Measurements from ENCODE around the gene TMEM150C.

Gene TMEM150C

DNA sequence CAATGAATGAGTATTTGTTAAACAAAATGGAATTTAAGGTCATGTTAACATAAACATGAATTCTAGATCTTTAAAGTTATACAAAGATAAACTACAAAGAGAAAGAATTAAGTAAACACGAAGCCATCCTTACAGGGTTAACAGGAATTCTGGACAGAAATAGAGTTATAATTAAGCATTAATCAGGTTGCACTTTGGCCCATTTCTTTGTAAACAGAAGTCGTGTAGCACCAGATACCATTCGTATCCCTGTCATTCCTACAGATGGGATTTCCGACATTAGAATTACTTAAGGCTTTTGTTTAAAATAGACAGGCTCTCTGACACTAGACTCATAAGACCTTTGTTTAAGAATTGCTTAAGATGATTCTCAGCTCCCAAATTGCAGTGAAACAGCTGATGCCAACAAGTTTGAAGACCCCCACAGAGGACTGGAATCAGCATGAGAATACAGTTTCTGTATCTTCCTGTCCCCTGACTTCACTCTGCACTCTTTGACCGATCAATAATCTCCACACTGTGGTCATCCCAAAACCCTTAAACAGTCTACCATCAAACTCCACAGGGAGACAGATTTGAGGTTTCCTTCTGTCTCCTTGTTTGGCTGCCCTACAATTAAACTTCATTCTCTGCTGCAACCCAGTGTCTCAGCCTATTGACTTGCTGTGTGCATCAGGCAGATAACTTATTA is 22.3 kb upstream of the TMEM150C start:
- Mint-ChIP-seq H3K36me3 (ENCODE audit: low read depth) (no peaks in the 10 kb centered on the region), H3K4me3 (no peak overlapping the region), H3K9me3 (no peaks in the 10 kb centered on the region), H3K27ac (no peak overlapping the region), H3K27me3 (ENCODE audit: low read depth) (peaks cover 4% of the 10 kb centered on the region), H3K4me1 (peaks cover 19% of the 10 kb centered on the region)
- TF ChIP-seq, protein P1, sequence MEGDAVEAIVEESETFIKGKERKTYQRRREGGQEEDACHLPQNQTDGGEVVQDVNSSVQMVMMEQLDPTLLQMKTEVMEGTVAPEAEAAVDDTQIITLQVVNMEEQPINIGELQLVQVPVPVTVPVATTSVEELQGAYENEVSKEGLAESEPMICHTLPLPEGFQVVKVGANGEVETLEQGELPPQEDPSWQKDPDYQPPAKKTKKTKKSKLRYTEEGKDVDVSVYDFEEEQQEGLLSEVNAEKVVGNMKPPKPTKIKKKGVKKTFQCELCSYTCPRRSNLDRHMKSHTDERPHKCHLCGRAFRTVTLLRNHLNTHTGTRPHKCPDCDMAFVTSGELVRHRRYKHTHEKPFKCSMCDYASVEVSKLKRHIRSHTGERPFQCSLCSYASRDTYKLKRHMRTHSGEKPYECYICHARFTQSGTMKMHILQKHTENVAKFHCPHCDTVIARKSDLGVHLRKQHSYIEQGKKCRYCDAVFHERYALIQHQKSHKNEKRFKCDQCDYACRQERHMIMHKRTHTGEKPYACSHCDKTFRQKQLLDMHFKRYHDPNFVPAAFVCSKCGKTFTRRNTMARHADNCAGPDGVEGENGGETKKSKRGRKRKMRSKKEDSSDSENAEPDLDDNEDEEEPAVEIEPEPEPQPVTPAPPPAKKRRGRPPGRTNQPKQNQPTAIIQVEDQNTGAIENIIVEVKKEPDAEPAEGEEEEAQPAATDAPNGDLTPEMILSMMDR (IDR thresholded peaks at IDR 0.05; ENCODE audit: unreplicated experiment in 3 of 3) = no peak

DNA sequence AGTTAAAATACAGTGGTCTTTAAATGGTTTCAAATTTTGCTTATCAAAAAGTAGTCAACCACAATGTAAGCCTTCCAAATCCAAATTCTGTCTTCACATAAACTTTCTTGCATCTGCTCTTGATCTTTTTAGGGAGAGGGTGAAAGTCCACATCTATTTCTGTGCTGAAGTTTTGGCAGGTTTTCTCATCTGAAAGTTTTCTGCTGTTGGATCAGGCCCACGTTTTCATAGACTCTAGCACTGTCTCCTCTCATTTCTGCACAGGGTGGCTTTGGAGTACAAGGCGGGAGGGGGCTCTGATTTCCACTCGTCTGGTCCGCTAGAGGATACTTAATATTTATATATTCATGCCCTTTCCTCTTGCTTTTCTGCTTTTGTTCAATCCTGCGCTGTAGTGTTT is 18.1 kb upstream of the TMEM150C start:
- no peak overlapping the region for H3K27ac Mint-ChIP-seq
- no peaks in the 10 kb centered on the region for H3K36me3 Mint-ChIP-seq (ENCODE audit: low read depth)
- H3K9me3 Mint-ChIP-seq = no peaks in the 10 kb centered on the region
- peaks cover 4% of the 10 kb centered on the region for H3K27me3 Mint-ChIP-seq (ENCODE audit: low read depth)
- TF ChIP-seq, protein P1 (IDR thresholded peaks at IDR 0.05; ENCODE audit: unreplicated experiment in 3 of 3) = no peak
- no peak overlapping the region for H3K4me3 Mint-ChIP-seq
- H3K4me1 Mint-ChIP-seq = peaks cover 7% of the 10 kb centered on the region

DNA sequence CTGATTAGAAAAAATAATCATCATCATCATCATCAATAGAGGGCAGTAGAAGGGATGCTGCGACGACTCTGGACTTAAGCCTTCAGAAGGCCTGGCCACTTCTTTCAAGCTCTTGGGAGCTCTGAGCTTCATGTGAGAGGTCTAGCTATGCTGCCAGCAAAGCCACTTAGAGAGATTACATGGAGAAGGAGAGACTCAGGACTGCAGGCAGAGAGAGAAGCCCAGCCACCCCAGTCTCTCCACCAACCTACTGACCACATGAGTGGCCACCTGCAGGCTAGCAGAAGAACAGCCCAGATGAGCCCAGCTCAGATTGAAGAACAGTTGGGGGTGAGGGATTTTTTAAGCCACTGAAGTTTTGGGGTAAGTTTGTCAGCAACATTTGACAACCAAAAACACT is 17.1 kb upstream of the TMEM150C start:
- peaks cover 4% of the 10 kb centered on the region for H3K27me3 Mint-ChIP-seq (ENCODE audit: low read depth)
- no peaks in the 10 kb centered on the region for H3K36me3 Mint-ChIP-seq (ENCODE audit: low read depth)
- no peak overlapping the region for H3K4me3 Mint-ChIP-seq
- no peaks in the 10 kb centered on the region for H3K9me3 Mint-ChIP-seq
- H3K4me1 Mint-ChIP-seq = peaks cover 4% of the 10 kb centered on the region
- H3K27ac Mint-ChIP-seq = no peak overlapping the region
- TF ChIP-seq, protein P1 (IDR thresholded peaks at IDR 0.05; ENCODE audit: unreplicated experiment in 3 of 3) = no peak

DNA sequence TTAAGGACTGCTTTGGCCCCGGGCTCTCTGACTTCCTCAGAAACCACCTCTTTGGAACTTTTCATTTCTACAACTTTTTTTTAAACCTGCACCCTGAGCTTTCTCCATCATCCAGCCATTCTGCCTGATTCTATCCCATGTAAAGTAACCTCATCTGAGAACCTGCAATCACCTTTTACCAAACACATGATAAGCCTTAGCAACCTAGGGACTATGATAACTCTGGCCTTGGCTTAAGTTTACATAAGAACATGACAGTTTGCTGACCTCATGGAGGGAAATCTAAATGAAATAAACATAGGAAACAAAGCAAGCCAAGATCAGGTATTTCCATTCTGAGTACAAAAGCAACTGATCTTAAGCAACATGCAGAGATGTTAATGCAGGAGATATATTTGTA is 15.7 kb upstream of the TMEM150C start:
- H3K36me3 Mint-ChIP-seq (ENCODE audit: low read depth) = no peaks in the 10 kb centered on the region
- H3K27me3 Mint-ChIP-seq (ENCODE audit: low read depth) = no peaks in the 10 kb centered on the region
- H3K27ac Mint-ChIP-seq = no peak overlapping the region
- H3K9me3 Mint-ChIP-seq = no peaks in the 10 kb centered on the region
- TF ChIP-seq, protein P1 (IDR thresholded peaks at IDR 0.05; ENCODE audit: unreplicated experiment in 3 of 3) = no peak
- H3K4me1 Mint-ChIP-seq = peaks cover 4% of the 10 kb centered on the region
- H3K4me3 Mint-ChIP-seq = no peak overlapping the region

DNA sequence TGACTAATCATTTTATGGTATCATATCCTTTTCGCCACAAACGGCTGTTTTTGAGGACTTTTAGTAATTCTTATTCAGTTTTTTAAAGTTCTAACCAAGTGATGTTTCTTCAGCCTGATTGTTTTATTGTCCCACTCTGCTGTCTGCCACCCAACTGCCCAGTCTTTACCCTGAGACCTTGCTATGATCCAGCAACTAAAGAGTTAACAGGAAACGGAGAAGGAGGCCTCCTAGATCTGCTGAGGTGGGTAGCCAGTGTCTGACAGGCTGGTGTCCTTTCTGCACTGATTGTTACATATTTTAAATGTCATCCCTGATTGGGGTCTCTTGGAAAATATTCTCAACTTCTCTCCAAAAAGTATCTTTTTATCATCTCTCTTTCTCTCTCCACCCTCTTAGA is 7.9 kb upstream of the TMEM150C start:
- Mint-ChIP-seq H3K27me3 (ENCODE audit: low read depth) (peaks cover 10% of the 10 kb centered on the region), H3K9me3 (no peaks in the 10 kb centered on the region), H3K4me3 (no peak overlapping the region), H3K4me1 (no peaks in the 10 kb centered on the region), H3K27ac (no peak overlapping the region), H3K36me3 (ENCODE audit: low read depth) (no peaks in the 10 kb centered on the region)
- TF ChIP-seq, protein P1 (IDR thresholded peaks at IDR 0.05; ENCODE audit: unreplicated experiment in 3 of 3) = no peak

DNA sequence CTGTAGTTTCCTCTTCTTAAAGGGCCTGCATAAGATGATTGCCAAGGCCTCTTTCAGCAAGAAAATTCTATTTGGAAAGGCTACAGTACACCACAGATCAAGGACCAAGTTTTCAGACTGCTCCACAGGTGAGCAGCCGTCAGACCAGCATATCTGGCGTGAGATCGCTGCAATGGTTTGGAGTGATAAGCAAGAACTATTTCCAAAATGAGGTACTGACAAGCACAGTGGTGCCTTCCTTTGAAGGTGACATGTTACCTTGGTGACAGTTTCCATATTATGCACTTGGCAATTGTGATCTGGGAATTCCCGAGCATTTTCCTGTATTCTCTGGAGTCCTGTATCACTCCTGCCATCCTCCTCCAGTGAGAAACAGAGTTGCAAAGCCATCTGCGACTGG is 7.3 kb upstream of the TMEM150C start:
- H3K9me3 Mint-ChIP-seq = no peaks in the 10 kb centered on the region
- no peaks in the 10 kb centered on the region for H3K4me1 Mint-ChIP-seq
- no peak overlapping the region for H3K4me3 Mint-ChIP-seq
- no peak overlapping the region for H3K27ac Mint-ChIP-seq
- H3K36me3 Mint-ChIP-seq (ENCODE audit: low read depth) = no peaks in the 10 kb centered on the region
- peaks cover 10% of the 10 kb centered on the region for H3K27me3 Mint-ChIP-seq (ENCODE audit: low read depth)
- TF ChIP-seq, protein P1 (IDR thresholded peaks at IDR 0.05; ENCODE audit: unreplicated experiment in 3 of 3) = no peak
